Upper lobe of left lung (tissue), 6 donors: ENCODE data around the gene CEP72. TPM values are rescaled to one million over a fixed set of nuclear protein-coding genes. Genes with fewer than 3 reads are reported as not detected.

Experiments used
- ATAC-seq, 2 donors: fragments of 200-7000 bp; cut with Tn5 transposase; one replicate each; pipeline ENCODE4 v1.9.1; 2022; ENCODE audit warnings: mild to moderate bottlenecking in 2 of 2, moderate library complexity in 2 of 2; ENCODE audit not compliant: low FRiP score in 2 of 2
- DNase-seq, 2 donors: peaks; one replicate each; pipeline ENCODE4 v3.0.0-alpha.2; 2019 to 2020
- H3K27ac ChIP-seq, 4 donors: fragments of 200-600 bp; sonication (generic); one replicate each; pipeline ENCODE4 v1.5.1; 2016 to 2019
- H3K27me3 ChIP-seq, 4 donors: fragments of 200-600 bp; sonication (generic); one replicate each; pipeline ENCODE4 v1.5.1; 2017 to 2019
- H3K36me3 ChIP-seq, 4 donors: fragments of 200-600 bp; sonication (generic); one replicate each; pipeline ENCODE4 v1.5.1; 2016 to 2019
- H3K4me1 ChIP-seq, 4 donors: fragments of 200-600 bp; sonication (generic); one replicate each; pipeline ENCODE4 v1.5.1; 2018 to 2019
- H3K4me3 ChIP-seq, 4 donors: fragments of 200-600 bp; sonication (generic); one replicate each; pipeline ENCODE4 v1.5.1; 2017 to 2019; ENCODE audit warnings: mild to moderate bottlenecking in 2 of 4, moderate library complexity in 1 of 4
- H3K9me3 ChIP-seq, 4 donors: fragments of 200-600 bp; sonication (generic); one replicate each; pipeline ENCODE4 v1.5.1; 2018 to 2019
- EP300 ChIP-seq, 4 donors: sonication (generic); formaldehyde crosslinking; IDR thresholded peaks; one replicate each; pipeline ENCODE4 v1.5.1; 2017; ENCODE audit warnings: antibody characterized with exemption in 4 of 4, control low read depth in 2 of 4
- POLR2A ChIP-seq, 4 donors: fragments of 450-650 bp; IDR thresholded peaks; one replicate each; pipeline ENCODE4 v1.5.1; 2016 to 2017; ENCODE audit warnings: antibody characterized with exemption in 4 of 4, mild to moderate bottlenecking in 2 of 4
- POLR2AphosphoS5 ChIP-seq, 2 donors: sonication (generic); formaldehyde crosslinking; IDR thresholded peaks; one replicate each; pipeline ENCODE4 v1.5.1; 2017; ENCODE audit warnings: antibody characterized with exemption in 2 of 2
- WGBS, 2 donors: methylation state at CpG; one replicate each; pipeline ENCODE4 v1.1.5; 2017 to 2018; 5-methylcytosine and 5-hydroxymethylcytosine counted together
- total RNA-seq, 6 donors: library from RNA; depleted of rRNA in 4 of 6; stranded (reverse); fragments of >200 nt in 4 of 6; gene quantifications; one replicate each; pipeline versions ENCODE4 v1.1.0 to v1.2.1, GENCODE V29; 2016 to 2021
- TF ChIP-seq, protein P1 (sequence below), 6 experiments: fragments of 450-650 bp in 4 of 6; fragments of 200-600 bp in 2 of 6; sonication (generic) in 2 of 6; IDR thresholded peaks; one replicate each; pipeline ENCODE4 v1.5.1; 2016 to 2019; ENCODE audit warnings: antibody characterized with exemption in 6 of 6
- donor health status: DM: no; HTN: no; CAD: no; lungs with moderate emphysema.
- donor health status: DM: no; HTN: yes; CAD: no; lungs with severe emphysema.

The CEP72 gene
- total RNA-seq, 6 donors from 2014 or later: 6.8 to 21.0 (median 9.4) TPM

DNA sequence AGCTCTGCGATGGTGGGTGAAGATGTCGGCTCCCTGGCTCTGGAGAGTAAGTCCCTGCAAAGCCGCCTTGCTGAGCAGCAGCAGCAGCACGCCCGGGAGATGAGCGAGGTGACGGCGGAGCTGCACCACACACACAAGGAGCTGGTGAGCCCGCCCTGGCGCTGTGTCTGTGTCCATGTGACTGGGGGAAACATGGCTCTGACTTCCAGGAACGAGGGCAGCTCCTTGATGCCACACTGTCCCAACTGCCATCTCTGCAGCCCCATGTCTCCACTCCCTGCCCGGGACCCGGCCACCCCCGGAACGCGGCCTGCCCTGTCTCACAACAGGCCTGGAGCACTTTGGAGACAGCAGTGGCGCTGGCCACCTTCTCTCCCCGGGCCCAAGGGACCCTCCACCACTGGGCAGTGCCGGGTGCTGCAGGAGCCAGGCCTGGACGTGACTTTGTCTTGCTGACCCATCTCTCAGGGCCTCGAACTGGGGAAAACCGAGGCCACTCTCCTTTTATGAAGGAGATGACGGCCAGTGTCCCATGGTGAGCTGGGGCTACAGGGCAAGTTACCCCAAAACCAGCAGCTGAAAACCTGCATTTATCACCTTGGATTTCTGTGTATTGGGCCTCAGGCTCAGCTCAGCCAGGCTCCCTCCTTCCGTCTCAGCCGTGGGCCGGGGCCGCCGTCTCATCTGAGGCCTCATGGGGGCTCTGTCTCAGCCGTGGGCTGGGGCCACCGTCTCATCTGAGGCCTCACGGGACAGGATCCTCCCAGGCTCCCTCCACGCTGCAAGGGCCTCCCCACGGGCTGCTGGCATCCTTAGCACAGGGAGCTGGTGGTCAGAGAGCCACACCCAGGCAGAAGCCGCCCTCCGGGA lies 28.6 kb downstream of the CEP72 start:
- no peaks in the 10 kb centered on the region for H3K4me1 ChIP-seq
- H3K36me3 ChIP-seq: peaks cover 18 to 74% (median 45%) of the 10 kb centered on the region in 4 donors
- no peaks in the 10 kb centered on the region for H3K27me3 ChIP-seq
- WGBS, 2 donors: 92 to 93% methylated on average over 18 to 30 of the region's 35 CpGs
- H3K9me3 ChIP-seq: no peaks in the 10 kb centered on the region
- H3K27ac ChIP-seq: no peak overlapping the region
- no peak overlapping the region for H3K4me3 ChIP-seq
- ATAC-seq (no peak), DNase-seq (no peak)
- no peak for TF ChIP-seq POLR2AphosphoS5 (IDR thresholded peaks at IDR 0.05)

DNA sequence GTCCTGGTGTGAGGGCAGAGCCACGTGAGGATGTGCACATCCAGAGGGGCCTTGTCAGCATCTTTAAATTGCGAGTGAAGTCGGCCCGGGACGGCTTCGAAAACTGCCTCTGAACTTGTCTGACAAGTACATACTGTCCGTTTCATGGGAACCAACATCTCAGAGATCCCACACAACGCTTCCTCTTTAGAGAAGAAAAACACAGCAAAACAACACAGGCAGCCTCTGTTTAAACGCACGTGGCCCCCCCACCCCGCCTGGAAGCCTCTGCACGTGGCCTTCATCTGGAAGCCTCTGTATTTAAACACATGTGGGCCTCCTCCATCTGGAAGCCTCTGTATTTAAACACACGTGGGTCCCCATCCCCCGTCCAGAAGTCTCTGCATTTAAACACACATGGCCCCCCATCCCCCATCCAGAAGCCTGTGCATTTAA lies 29.2 kb downstream of the CEP72 start:
- 88 to 95% methylated on average over 13 to 14 of the region's 14 CpGs for WGBS, 2 donors
- no peak overlapping the region for H3K27ac ChIP-seq
- ATAC-seq (no peak), DNase-seq (no peak)
- no peaks in the 10 kb centered on the region for H3K9me3 ChIP-seq
- H3K4me1 ChIP-seq: no peaks in the 10 kb centered on the region
- no peak for TF ChIP-seq POLR2A (IDR thresholded peaks at IDR 0.05)
- TF ChIP-seq, protein P1, sequence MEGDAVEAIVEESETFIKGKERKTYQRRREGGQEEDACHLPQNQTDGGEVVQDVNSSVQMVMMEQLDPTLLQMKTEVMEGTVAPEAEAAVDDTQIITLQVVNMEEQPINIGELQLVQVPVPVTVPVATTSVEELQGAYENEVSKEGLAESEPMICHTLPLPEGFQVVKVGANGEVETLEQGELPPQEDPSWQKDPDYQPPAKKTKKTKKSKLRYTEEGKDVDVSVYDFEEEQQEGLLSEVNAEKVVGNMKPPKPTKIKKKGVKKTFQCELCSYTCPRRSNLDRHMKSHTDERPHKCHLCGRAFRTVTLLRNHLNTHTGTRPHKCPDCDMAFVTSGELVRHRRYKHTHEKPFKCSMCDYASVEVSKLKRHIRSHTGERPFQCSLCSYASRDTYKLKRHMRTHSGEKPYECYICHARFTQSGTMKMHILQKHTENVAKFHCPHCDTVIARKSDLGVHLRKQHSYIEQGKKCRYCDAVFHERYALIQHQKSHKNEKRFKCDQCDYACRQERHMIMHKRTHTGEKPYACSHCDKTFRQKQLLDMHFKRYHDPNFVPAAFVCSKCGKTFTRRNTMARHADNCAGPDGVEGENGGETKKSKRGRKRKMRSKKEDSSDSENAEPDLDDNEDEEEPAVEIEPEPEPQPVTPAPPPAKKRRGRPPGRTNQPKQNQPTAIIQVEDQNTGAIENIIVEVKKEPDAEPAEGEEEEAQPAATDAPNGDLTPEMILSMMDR (IDR thresholded peaks at IDR 0.05): no peak
- TF ChIP-seq EP300 (IDR thresholded peaks at IDR 0.05): no peak
- no peak for TF ChIP-seq POLR2AphosphoS5 (IDR thresholded peaks at IDR 0.05)
- H3K36me3 ChIP-seq: peaks cover 14 to 72% (median 41%) of the 10 kb centered on the region in 4 donors
- H3K4me3 ChIP-seq: no peak overlapping the region
- H3K27me3 ChIP-seq: no peaks in the 10 kb centered on the region

DNA sequence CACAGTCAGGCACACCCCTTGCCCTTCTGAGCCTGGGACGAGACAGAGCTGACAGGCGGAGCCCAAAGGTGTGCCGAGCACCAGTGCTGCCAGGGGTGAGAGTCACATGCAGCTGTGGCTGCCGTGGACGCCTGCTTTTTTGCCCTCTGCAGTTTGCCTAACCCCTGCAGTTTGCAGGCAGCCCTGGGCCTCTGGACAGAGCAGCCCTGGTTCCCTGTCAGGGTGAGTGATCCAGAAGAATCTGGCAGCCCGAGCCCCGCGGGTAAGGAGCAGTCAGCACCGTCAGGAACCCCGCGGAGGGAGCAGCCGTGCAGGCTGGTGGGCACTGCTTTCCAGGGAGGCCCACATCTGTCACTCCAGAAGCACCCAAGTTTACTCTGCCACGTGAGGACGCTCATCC lies 30.3 kb downstream of the CEP72 start:
- Histone ChIP-seq H3K27ac (no peak overlapping the region), H3K9me3 (no peaks in the 10 kb centered on the region), H3K4me1 (no peaks in the 10 kb centered on the region), H3K27me3 (no peaks in the 10 kb centered on the region), H3K36me3 (peaks cover 12 to 79% (median 37%) of the 10 kb centered on the region in 4 donors), H3K4me3 (no peak overlapping the region)
- TF ChIP-seq EP300 (IDR thresholded peaks at IDR 0.05): no peak
- no peak for TF ChIP-seq POLR2A (IDR thresholded peaks at IDR 0.05)
- no peak for DNase-seq
- WGBS, 2 donors: 90 to 96% methylated on average over 2 to 14 of the region's 14 CpGs
- no peak for ATAC-seq

DNA sequence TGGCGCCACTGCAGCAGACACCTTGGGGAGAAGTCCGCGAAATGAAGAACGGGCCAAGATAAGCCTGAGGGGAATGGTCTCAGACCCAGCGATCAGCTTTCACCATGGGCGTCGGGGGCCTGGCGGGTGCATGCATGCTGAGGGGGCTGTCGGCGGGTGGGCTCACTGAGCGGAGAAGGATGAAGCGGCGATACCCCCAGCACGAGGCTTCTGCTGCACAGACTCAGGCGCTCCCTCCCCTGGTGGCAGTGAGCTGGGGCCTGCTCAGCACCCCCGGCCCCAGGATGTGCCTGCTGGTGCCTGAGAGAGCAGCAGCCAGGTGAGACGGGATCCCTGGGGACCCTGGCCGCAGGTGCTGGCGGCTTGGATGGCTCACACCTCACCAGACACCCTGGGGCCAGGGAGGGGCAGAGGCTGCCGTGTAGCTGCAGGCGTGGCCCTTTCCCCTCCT lies 31.2 kb downstream of the CEP72 start:
- TF ChIP-seq, protein P1 (IDR thresholded peaks at IDR 0.05): no peak
- Histone ChIP-seq H3K4me3 (no peak overlapping the region), H3K27ac (no peak overlapping the region), H3K9me3 (no peaks in the 10 kb centered on the region), H3K4me1 (no peaks in the 10 kb centered on the region), H3K27me3 (no peaks in the 10 kb centered on the region), H3K36me3 (peaks cover 5 to 78% (median 30%) of the 10 kb centered on the region in 4 donors)
- DNase-seq (no peak), ATAC-seq (no peak)
- 91 to 95% methylated on average over 16 to 20 of the region's 21 CpGs for WGBS, 2 donors

DNA sequence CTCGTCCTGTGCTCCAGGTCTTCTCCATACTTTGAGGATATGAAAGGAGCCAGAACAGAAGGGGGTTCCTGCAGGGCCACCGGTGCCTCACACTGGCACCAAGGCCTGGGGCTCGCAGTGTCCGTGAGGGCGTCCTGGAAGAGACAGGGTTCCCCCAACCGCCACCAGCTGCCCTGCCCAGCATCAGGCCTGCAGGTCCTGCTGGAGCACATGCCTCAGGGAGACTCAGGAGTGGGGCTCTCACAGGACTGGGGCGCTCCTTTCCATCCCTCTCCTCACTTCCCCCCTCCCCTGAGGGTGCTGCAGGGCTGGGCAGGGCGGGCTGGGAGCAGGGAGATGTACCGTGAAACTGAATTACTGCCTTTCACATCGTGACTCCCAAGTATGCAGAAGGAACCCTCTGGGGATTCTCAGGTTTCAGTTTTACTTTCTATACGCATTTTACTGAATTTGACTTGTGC lies 31.7 kb downstream of the CEP72 start:
- Histone ChIP-seq H3K27me3 (no peaks in the 10 kb centered on the region), H3K9me3 (no peaks in the 10 kb centered on the region), H3K27ac (no peak overlapping the region), H3K4me1 (no peaks in the 10 kb centered on the region), H3K4me3 (no peak overlapping the region), H3K36me3 (peaks cover 5 to 73% (median 26%) of the 10 kb centered on the region in 4 donors)
- ATAC-seq (no peak), DNase-seq (no peak)
- 86 to 92% methylated on average over 7 to 11 of the region's 11 CpGs for WGBS, 2 donors
- TF ChIP-seq, protein P1 (IDR thresholded peaks at IDR 0.05): no peak
- no peak for TF ChIP-seq POLR2A (IDR thresholded peaks at IDR 0.05)
- no peak for TF ChIP-seq POLR2AphosphoS5 (IDR thresholded peaks at IDR 0.05)
- TF ChIP-seq EP300 (IDR thresholded peaks at IDR 0.05): no peak
